ENCODE measurements around the gene PIK3CD. TPM values are rescaled to one million over a fixed set of nuclear protein-coding genes. Genes with fewer than 3 reads are reported as not detected.

Gene PIK3CD
- total and polyA plus RNA-seq, 2 of the 4 experiments (the other 2 are of a cell fraction): 5.0 to 12.1 TPM

DNA sequence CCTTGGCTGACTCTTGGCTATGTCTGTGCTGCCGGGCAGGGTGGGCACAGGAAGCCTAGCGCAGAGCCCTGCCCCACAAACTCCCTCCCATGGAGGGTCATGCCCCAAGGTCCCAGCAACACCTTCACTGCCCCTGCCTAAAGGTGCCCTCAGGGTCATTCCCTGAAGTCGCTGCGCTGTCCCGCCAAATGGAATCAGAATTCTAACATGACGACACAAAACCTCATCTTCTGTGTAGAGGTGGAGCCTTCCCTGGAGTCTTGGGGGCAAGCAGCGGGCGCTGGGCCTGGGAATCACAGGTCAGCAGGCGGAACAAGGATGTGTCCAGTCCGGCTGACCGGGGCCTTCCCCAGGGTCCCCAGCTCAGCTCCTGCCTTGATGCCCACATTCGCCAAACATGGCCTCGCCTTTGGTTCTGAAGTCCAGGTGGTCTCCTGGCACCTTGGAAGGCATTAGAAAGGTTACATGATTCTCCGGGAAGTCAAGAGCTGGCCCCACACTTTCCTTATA is 45.5 kb upstream of the PIK3CD start:
- Histone ChIP-seq H3K4me2 (ENCODE audit: low read depth, low read length) (no peak overlapping the region), H4K20me1 (ENCODE audit: insufficient read depth, low read length) (no peaks in the 10 kb centered on the region; the same call in 1 of the 2 replicates), H2AK5ac (ENCODE audit: low read depth, low read length) (no peak overlapping the region), H3K9ac (ENCODE audit: low read depth, low read length) (no peak overlapping the region), H3K14ac (replicated peaks; ENCODE audit: low read depth, low read length) (no peak overlapping the region), H3K4ac (ENCODE audit: low read depth, low read length) (no peak overlapping the region), H2BK15ac (ENCODE audit: low read depth, low read length) (no peak overlapping the region), H3K9me1 (ENCODE audit: insufficient read depth, low read length) (no peaks in the 10 kb centered on the region), H2BK20ac (ENCODE audit: low read depth, low read length) (no peak overlapping the region), H4K91ac (ENCODE audit: insufficient read depth, low read depth, low read length) (no peak overlapping the region), H4K5ac (ENCODE audit: low read depth, low read length) (no peak overlapping the region), H3K79me1 (ENCODE audit: low read depth in 1 of 2, low read length in 2 of 2) (no peaks in the 10 kb centered on the region), H3K23ac (ENCODE audit: low read depth, low read length) (no peak overlapping the region), H3K4me1 (ENCODE audit: control insufficient read depth, insufficient read depth, low read length) (no peaks in the 10 kb centered on the region; the same call in 1 of the 2 replicates), H2BK5ac (ENCODE audit: low read depth, low read length, poor library complexity, severe bottlenecking) (no peak overlapping the region), H3K4me3 (ENCODE audit: insufficient read depth, low read depth, low read length) (no peak overlapping the region), H2AFZ (replicated peaks; ENCODE audit: low read length, poor library complexity) (no peak overlapping the region), H3K27me3 (ENCODE audit: control insufficient read depth, insufficient read depth, low read length) (no peaks in the 10 kb centered on the region), H3K27ac (ENCODE audit: insufficient read depth, low read length) (no peak overlapping the region), H3K18ac (ENCODE audit: low read depth, low read length) (no peak overlapping the region), H2AK9ac (replicated peaks; ENCODE audit: low read depth, low read length, poor library complexity) (no peak overlapping the region), H4K8ac (ENCODE audit: low read depth in 2 of 2, low read length in 2 of 2) (no peak overlapping the region), H3K56ac (ENCODE audit: extremely low read depth, insufficient read depth, low read length) (no peak overlapping the region), H3K9me3 (ENCODE audit: control insufficient read depth, insufficient read depth, low read length) (no peaks in the 10 kb centered on the region), H2BK120ac (ENCODE audit: low read depth, low read length) (no peak overlapping the region), H3K36me3 (ENCODE audit: control insufficient read depth, insufficient read depth, low read length) (peaks cover 25% of the 10 kb centered on the region)
- in situ Hi-C loops (cut with MboI; ENCODE audit: low sequenced_read_pairs) (no loop called here), dilution Hi-C loops (cut with HindIII; ENCODE audit: low sequenced_read_pairs, unreplicated experiment) (no loop called here), intact Hi-C loops (cut with micrococcal nuclease) (no loop called here)
- ATAC-seq (ENCODE audit: low read depth) (no peak), DNase-seq (no peak)
- no TSS peak for BruUV-seq (replicated peaks)
- no peak for TF ChIP-seq CEBPB (IDR thresholded peaks at IDR 0.05; ENCODE audit: low read depth, low read length)
- no peak for TF ChIP-seq BHLHE40 (IDR thresholded peaks at IDR 0.05; ENCODE audit: low read depth, low read length)
- no peak for TF ChIP-seq RCOR1 (IDR thresholded peaks at IDR 0.05; ENCODE audit: insufficient replicate concordance, low read length)
- no peak for TF ChIP-seq MAZ (IDR thresholded peaks at IDR 0.05; ENCODE audit: borderline replicate concordance, low read depth, low read length)
- TF ChIP-seq MXI1 (IDR thresholded peaks at IDR 0.05; ENCODE audit: borderline replicate concordance, low read depth, low read length): no peak
- TF ChIP-seq, protein P1, sequence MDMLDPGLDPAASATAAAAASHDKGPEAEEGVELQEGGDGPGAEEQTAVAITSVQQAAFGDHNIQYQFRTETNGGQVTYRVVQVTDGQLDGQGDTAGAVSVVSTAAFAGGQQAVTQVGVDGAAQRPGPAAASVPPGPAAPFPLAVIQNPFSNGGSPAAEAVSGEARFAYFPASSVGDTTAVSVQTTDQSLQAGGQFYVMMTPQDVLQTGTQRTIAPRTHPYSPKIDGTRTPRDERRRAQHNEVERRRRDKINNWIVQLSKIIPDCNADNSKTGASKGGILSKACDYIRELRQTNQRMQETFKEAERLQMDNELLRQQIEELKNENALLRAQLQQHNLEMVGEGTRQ (IDR thresholded peaks at IDR 0.05; ENCODE audit: low read depth, low read length): no peak
- TF ChIP-seq POLR2A (IDR thresholded peaks at IDR 0.05; ENCODE audit: low read depth, low read length): no peak
- no peak for TF ChIP-seq NFE2L2 (IDR thresholded peaks at IDR 0.05; ENCODE audit: low read depth, low read length)
- TF ChIP-seq, protein P2, sequence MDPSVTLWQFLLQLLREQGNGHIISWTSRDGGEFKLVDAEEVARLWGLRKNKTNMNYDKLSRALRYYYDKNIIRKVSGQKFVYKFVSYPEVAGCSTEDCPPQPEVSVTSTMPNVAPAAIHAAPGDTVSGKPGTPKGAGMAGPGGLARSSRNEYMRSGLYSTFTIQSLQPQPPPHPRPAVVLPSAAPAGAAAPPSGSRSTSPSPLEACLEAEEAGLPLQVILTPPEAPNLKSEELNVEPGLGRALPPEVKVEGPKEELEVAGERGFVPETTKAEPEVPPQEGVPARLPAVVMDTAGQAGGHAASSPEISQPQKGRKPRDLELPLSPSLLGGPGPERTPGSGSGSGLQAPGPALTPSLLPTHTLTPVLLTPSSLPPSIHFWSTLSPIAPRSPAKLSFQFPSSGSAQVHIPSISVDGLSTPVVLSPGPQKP (IDR thresholded peaks at IDR 0.05; ENCODE audit: borderline replicate concordance, low read depth, low read length): no peak
- no peak for TF ChIP-seq FOS (IDR thresholded peaks at IDR 0.05; ENCODE audit: low read depth, low read length)
- TF ChIP-seq, protein P3, sequence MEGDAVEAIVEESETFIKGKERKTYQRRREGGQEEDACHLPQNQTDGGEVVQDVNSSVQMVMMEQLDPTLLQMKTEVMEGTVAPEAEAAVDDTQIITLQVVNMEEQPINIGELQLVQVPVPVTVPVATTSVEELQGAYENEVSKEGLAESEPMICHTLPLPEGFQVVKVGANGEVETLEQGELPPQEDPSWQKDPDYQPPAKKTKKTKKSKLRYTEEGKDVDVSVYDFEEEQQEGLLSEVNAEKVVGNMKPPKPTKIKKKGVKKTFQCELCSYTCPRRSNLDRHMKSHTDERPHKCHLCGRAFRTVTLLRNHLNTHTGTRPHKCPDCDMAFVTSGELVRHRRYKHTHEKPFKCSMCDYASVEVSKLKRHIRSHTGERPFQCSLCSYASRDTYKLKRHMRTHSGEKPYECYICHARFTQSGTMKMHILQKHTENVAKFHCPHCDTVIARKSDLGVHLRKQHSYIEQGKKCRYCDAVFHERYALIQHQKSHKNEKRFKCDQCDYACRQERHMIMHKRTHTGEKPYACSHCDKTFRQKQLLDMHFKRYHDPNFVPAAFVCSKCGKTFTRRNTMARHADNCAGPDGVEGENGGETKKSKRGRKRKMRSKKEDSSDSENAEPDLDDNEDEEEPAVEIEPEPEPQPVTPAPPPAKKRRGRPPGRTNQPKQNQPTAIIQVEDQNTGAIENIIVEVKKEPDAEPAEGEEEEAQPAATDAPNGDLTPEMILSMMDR (conservative IDR thresholded peaks at IDR 0.05; ENCODE audit: low read depth, low read length): no peak
- no peak for TF ChIP-seq RFX5 (IDR thresholded peaks at IDR 0.05; ENCODE audit: low read depth, low read length)
- no peak for TF ChIP-seq CHD1 (IDR thresholded peaks at IDR 0.05; ENCODE audit: low read depth, low read length)
- TF ChIP-seq RAD21 (IDR thresholded peaks at IDR 0.05; ENCODE audit: low read length): no peak
- TF ChIP-seq SMC3 (IDR thresholded peaks at IDR 0.05; ENCODE audit: low read depth, low read length): no peak
- TF ChIP-seq MAFK (IDR thresholded peaks at IDR 0.05; ENCODE audit: low read depth, low read length): no peak
- ChIA-PET POLR2A (ENCODE audit: unreplicated experiment) (no interaction called here), CTCF (no interaction called here)
- WGBS, 2 experiments (ENCODE audit: extremely low coverage in 2 of 2, insufficient read length in 1 of 2): 100% methylated on average over 2 of the region's 14 CpGs; no CpG with 5 or more reads in 1 of the 2 experiments

Data from IMR-90 (cell line).